Measurements from ENCODE around the gene NFYC. TPM values are rescaled to one million over a fixed set of nuclear protein-coding genes. Genes with fewer than 3 reads are reported as not detected.

NFYC gene
- total and polyA plus RNA-seq, 2 experiments from 2014 or later, result 36.2 to 42.7 TPM

GRCh38 chr1:40755067-40755466 is 63.6 kb downstream of the NFYC start:
- H3F3A ChIP-seq (replicated peaks; ENCODE audit: low read depth), result no peaks in the 10 kb centered on the region
- H3K9me2 ChIP-seq (ENCODE audit: insufficient read depth), result no peaks in the 10 kb centered on the region
- H3K4me1 ChIP-seq (ENCODE audit: insufficient read depth), result no peaks in the 10 kb centered on the region
- ATAC-seq (no peak), DNase-seq (ENCODE audit: low spot score) (no peak)
- H3K27me3 ChIP-seq (ENCODE audit: insufficient read depth), result no peaks in the 10 kb centered on the region
- H3K4me3 ChIP-seq, result no peak overlapping the region
- no peaks in the 10 kb centered on the region for H3K9me3 Mint-ChIP-seq
- peaks cover 16% of the 10 kb centered on the region for H4K20me1 ChIP-seq (replicated peaks; ENCODE audit: insufficient read depth)
- H3K4me1 Mint-ChIP-seq, result no peaks in the 10 kb centered on the region; the same call in 2 of the 3 replicates
- no peak overlapping the region for H3K4me2 ChIP-seq
- no peak overlapping the region; the same call in 1 of the 2 replicates for H3K27ac Mint-ChIP-seq
- H3K79me2 ChIP-seq (replicated peaks; ENCODE audit: insufficient read depth), result no peaks in the 10 kb centered on the region
- peaks cover 76% of the 10 kb centered on the region for H3K36me3 Mint-ChIP-seq (ENCODE audit: low read depth)
- no peaks in the 10 kb centered on the region for H3K27me3 Mint-ChIP-seq (ENCODE audit: insufficient read depth, low read depth, poor library complexity)
- H3K4me3 Mint-ChIP-seq, result no peak overlapping the region
- TF ChIP-seq NANOG (IDR thresholded peaks at IDR 0.05; ENCODE audit: borderline replicate concordance), result no peak
- no peak overlapping the region for H2AFZ ChIP-seq
- peaks cover 60% of the 10 kb centered on the region for H3K36me3 ChIP-seq (ENCODE audit: insufficient read depth)
- H3K27ac ChIP-seq (ENCODE audit: low read depth), result no peak overlapping the region

GRCh38 chr1:40756523-40756922 is 65.0 kb downstream of the NFYC start:
- no peak overlapping the region for H3K4me3 Mint-ChIP-seq
- H3K36me3 ChIP-seq (ENCODE audit: insufficient read depth), result peaks cover 64% of the 10 kb centered on the region
- H3K9me2 ChIP-seq (ENCODE audit: insufficient read depth), result no peaks in the 10 kb centered on the region
- H3F3A ChIP-seq (replicated peaks; ENCODE audit: low read depth), result no peaks in the 10 kb centered on the region
- no peaks in the 10 kb centered on the region for H3K79me2 ChIP-seq (replicated peaks; ENCODE audit: insufficient read depth)
- H3K9me3 Mint-ChIP-seq, result no peaks in the 10 kb centered on the region
- H4K20me1 ChIP-seq (replicated peaks; ENCODE audit: insufficient read depth), result peaks cover 19% of the 10 kb centered on the region
- no peak overlapping the region for H2AFZ ChIP-seq
- H3K27me3 Mint-ChIP-seq (ENCODE audit: insufficient read depth, low read depth, poor library complexity), result peaks cover 2% of the 10 kb centered on the region
- H3K27ac ChIP-seq (ENCODE audit: low read depth), result no peak overlapping the region
- H3K27ac Mint-ChIP-seq, result no peak overlapping the region
- H3K27me3 ChIP-seq (ENCODE audit: insufficient read depth), result no peaks in the 10 kb centered on the region
- TF ChIP-seq EZH2 (IDR thresholded peaks at IDR 0.05; ENCODE audit: low read depth, unreplicated experiment) (no peak), CREB1 (CRISPR knock-in tag; IDR thresholded peaks at IDR 0.05; ENCODE audit: low read depth) (no peak), EZH2phosphoT487 (IDR thresholded peaks at IDR 0.05; ENCODE audit: unreplicated experiment) (no peak), ZNF114 (CRISPR knock-in tag; IDR thresholded peaks at IDR 0.05) (no peak), REST (IDR thresholded peaks at IDR 0.05; ENCODE audit: unreplicated experiment) (no peak), JUNB (IDR thresholded peaks at IDR 0.05; ENCODE audit: unreplicated experiment) (no peak), POLR2AphosphoS5 (IDR thresholded peaks at IDR 0.05; ENCODE audit: low read depth) (no peak), NANOG (IDR thresholded peaks at IDR 0.05; ENCODE audit: borderline replicate concordance) (no peak), ZNF331 (CRISPR knock-in tag; IDR thresholded peaks at IDR 0.05; ENCODE audit: low read depth) (no peak), CTCF (conservative IDR thresholded peaks at IDR 0.05; ENCODE audit: low read depth in 2 of 2) (no peak), ZNF462 (CRISPR knock-in tag; IDR thresholded peaks at IDR 0.05) (no peak)
- no peaks in the 10 kb centered on the region; the same call in 2 of the 3 replicates for H3K4me1 Mint-ChIP-seq
- no peak for ATAC-seq
- no peaks in the 10 kb centered on the region for H3K4me1 ChIP-seq (ENCODE audit: insufficient read depth)
- peaks cover 75% of the 10 kb centered on the region for H3K36me3 Mint-ChIP-seq (ENCODE audit: low read depth)
- no peak overlapping the region for H3K4me2 ChIP-seq
- DNase-seq (ENCODE audit: low spot score), result no peak
- no peak overlapping the region for H3K4me3 ChIP-seq

Data from GM23338 (cell line).